ENCODE measurements around the gene DDX42.

Gene DDX42

DNA sequence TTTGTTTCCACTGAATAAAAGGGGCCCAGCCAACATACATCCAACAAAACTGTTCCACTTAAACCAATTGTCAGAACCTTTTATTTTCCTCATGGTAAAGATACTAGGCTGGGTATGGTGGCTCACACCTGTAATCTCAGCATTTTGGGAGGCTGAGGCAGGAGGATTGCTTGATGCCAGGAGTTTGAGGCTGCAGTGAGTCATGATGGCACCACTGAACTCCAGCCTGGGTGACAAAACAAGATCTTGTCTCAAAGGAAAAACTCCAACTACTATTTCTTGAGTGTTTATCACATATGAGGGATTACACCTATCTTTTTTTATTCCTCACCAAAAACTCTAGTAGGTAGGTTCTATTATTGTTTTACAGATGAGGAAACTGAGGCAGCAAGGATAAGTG, 48.6 kb downstream of the DDX42 start:
- Histone ChIP-seq H3K4me3 (no peak overlapping the region), H3K36me3 (peaks cover 76 to 83% (median 77%) of the 10 kb centered on the region in 3 donors), H3K27ac (no peak overlapping the region), H3K27me3 (no peaks in the 10 kb centered on the region), H3K9me3 (no peaks in the 10 kb centered on the region), H3K4me1 (peaks cover 0 to 15% (median 8%) of the 10 kb centered on the region in 4 donors)
- TF ChIP-seq CTCF (IDR thresholded peaks at IDR 0.05): no peak
- no peak for DNase-seq
- intact Hi-C loops (cut with DNase I; ENCODE audit: low total_unique reads): no loop called here

DNA sequence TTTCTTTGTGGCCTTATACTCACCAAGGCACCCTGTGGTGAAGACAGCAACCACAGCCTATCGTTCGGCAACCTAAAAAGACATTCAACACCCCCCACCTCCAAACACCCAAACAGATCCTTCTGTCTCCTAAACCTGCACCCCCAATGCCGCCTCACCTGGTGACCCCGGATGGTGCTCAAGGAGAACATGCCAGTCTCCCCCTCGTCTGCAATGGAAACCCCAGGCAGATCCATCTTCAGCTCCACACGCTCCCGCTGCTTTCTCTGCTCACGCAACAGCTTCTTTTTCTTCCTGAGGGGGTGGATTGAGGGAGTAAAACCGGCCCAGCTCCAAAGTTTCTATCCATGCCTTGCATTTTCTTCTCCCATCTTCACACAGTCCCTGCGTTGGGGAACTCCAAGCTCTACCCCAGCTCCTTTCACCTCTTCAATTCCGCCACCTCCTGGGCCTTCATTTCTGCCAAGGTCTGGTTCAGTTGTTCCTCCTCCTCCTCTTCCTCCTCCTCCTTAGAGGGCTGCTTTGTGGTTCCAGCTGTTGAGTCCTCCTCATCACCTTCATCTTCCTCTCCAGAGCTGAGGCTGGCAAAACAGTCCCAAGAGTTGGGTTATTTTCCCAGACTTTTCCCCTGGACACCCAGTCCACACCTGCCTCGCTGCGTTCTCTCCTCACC, 49.8 kb downstream of the DDX42 start:
- H3K9me3 ChIP-seq: no peaks in the 10 kb centered on the region
- DNase-seq: no peak
- intact Hi-C loops (cut with DNase I; ENCODE audit: low total_unique reads): no loop called here
- H3K36me3 ChIP-seq: peaks cover 64 to 70% (median 66%) of the 10 kb centered on the region in 3 donors
- no peaks in the 10 kb centered on the region for H3K27me3 ChIP-seq
- no peak overlapping the region for H3K27ac ChIP-seq
- no peak overlapping the region for H3K4me3 ChIP-seq
- peaks cover 0 to 25% (median 17%) of the 10 kb centered on the region in 4 donors for H3K4me1 ChIP-seq
- TF ChIP-seq CTCF (IDR thresholded peaks at IDR 0.05): no peak

DNA sequence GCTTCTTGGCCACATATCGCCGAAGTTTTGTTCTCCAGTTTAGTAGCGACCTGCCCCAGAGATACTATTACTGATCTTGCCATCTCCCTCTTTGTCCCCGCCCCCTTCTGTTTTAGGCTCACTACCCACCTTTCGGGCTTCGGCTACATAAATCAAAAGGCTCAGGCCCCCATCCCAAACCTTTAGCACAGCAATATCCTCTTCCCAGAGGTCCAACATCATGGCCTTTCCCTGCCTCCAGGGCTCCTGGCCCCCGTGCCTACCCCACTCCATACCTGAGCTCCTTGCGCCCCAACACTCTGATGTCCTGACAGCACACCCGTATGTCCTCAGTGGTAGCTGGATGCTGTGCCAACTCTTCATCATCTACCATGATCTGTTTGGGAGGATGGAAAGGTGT, 50.4 kb downstream of the DDX42 start:
- H3K9me3 ChIP-seq: no peaks in the 10 kb centered on the region
- H3K4me1 ChIP-seq: peaks cover 0 to 30% (median 23%) of the 10 kb centered on the region in 4 donors
- H3K27me3 ChIP-seq: no peaks in the 10 kb centered on the region
- no peak overlapping the region for H3K4me3 ChIP-seq
- H3K36me3 ChIP-seq: peaks cover 65 to 70% (median 65%) of the 10 kb centered on the region in 3 donors
- no peak overlapping the region for H3K27ac ChIP-seq
- TF ChIP-seq CTCF (IDR thresholded peaks at IDR 0.05): no peak
- intact Hi-C loops (cut with DNase I; ENCODE audit: low total_unique reads): no loop called here
- DNase-seq: no peak

- intact Hi-C loops (cut with DNase I; ENCODE audit: low total_unique reads): no loop called here
- peaks cover 0 to 33% (median 24%) of the 10 kb centered on the region in 4 donors for H3K4me1 ChIP-seq
- peak overlapping the region; percentile 73 to 77 for H3K4me3 ChIP-seq
- peaks cover 65 to 70% (median 65%) of the 10 kb centered on the region in 3 donors for H3K36me3 ChIP-seq
- no peak for TF ChIP-seq CTCF (IDR thresholded peaks at IDR 0.05)
- H3K27ac ChIP-seq: peak overlapping the region; percentile 87 to 90
- H3K9me3 ChIP-seq: no peaks in the 10 kb centered on the region
- DNase-seq: no peak
- no peaks in the 10 kb centered on the region for H3K27me3 ChIP-seq
Observed at GRCh38 chr17:63826468-63827001, 52.6 kb downstream of the DDX42 start.

DNA sequence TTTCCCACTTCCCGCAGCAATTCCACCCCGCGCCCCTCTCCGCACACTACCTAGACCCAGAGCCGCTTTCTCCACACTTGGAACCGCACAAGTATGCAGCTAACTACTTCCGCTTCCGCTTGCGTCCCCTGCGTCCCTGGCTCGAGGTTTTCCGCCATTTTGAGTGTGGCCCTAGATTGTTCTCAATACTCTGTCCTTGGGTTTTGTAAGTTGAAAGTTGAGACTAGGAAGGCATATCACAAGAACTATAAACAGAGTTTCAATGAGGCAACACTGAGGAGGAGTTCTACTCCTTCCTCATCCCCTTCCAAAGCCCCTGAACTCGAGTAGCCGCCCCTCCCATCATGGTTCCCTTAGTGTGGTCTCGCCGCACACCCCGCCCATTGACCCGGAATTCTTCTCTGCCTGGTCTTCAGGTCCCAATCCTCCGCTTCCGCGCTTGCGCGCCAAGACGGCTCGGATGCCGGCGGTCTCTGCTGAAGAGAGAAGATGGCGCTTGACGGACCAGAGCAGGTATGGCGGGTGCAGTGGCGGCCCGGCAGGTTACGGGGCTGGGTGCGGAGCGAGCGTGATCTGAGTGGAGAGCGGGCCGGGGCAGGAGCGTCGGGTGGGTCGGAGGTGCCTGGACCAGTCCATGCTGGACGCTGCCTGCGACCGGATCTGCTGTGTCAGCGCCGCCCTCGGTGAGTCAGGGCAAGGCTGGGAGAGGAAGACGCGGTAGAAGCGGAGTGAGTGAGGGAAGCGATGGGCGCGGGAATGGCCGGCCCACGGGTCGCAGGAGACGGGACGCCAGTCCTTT, 53.2 kb downstream of the DDX42 start, which contains the start of the genes FTSJ3 and PSMC5:
Gene FTSJ3, minus strand, starts transcription at position 662 of the 799 bp plus-strand sequence. CDS start 761 bp downstream, outside the sequence.
Gene PSMC5, plus strand, starts transcription at position 430 of the 799 bp plus-strand sequence. Its CDS starts 60 bp downstream, at position 490.
- Histone ChIP-seq H3K4me1 (peaks cover 0 to 33% (median 24%) of the 10 kb centered on the region in 4 donors), H3K9me3 (no peaks in the 10 kb centered on the region), H3K36me3 (peaks cover 65 to 70% (median 65%) of the 10 kb centered on the region in 3 donors), H3K27ac (peak within 1 kb of the TSS; percentile 87 to 90), H3K27me3 (no peaks in the 10 kb centered on the region), H3K4me3 (peak within 1 kb of the TSS; percentile 73 to 77)
- TF ChIP-seq CTCF (IDR thresholded peaks at IDR 0.05): peak; percentile 17 to 43
- peak; percentile 97 to 98 for DNase-seq
- intact Hi-C loops (cut with DNase I; ENCODE audit: low total_unique reads): no loop called here

Data from tibial artery (tissue), 4 donors.